Glomerular visceral epithelial cell (primary cell): Measurements from ENCODE around the gene ZCCHC7.

Experiments
- DNase-seq: peaks from one replicate; pipeline ENCODE4 v3.0.0-alpha.2; 2016; ENCODE audit errors: extremely low spot score

ZCCHC7 gene

DNA sequence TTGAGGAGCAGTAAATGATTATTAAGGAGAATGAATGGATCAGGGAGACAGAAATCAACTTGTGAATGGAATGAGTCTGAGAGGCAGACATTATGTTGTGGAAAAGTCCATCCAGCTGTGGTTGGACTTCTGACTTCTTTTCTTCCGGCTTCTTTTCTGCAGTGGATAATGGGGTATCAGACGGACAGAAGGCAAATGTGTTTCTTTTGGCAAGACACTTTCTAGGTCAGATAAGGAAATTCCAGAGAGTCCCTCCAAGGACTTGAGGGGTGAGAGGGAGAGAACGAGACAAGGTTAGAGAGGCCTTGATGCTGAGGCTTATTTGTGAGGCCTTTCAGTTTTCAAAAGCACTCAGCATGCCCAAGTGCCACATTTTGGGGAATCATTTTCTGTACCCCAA lies 285.0 kb downstream of the ZCCHC7 start:
- DNase-seq, result no peak

DNA sequence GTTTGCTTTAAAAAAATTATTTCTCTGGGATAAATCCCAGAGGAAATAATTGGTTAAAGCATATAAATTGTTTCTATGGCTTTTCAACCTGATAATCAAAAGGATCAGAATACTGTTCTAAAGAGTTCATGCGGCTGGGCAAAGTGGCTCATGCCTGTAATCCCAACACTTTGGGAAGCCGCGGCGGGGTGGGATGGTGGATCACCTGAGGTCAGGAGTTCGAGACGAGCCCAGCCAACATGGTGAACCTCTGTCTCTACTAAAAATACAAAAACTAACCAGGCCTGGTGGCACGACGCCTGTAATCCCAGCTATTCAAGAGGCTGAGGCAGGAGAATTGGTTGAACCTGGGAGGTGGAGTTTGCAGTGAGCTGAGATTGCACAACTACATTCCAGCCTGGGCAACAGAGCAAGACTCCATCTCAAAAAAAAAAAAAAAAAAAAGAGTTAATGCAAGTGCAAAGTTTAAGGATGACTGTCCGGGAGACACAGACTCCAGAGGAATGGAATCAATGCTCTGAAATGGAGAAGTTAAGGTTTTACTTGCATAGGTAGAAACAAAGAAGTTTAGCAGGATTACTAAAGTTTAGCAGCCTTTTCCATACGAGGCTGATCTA lies 285.5 kb downstream of the ZCCHC7 start:
- no peak for DNase-seq

DNA sequence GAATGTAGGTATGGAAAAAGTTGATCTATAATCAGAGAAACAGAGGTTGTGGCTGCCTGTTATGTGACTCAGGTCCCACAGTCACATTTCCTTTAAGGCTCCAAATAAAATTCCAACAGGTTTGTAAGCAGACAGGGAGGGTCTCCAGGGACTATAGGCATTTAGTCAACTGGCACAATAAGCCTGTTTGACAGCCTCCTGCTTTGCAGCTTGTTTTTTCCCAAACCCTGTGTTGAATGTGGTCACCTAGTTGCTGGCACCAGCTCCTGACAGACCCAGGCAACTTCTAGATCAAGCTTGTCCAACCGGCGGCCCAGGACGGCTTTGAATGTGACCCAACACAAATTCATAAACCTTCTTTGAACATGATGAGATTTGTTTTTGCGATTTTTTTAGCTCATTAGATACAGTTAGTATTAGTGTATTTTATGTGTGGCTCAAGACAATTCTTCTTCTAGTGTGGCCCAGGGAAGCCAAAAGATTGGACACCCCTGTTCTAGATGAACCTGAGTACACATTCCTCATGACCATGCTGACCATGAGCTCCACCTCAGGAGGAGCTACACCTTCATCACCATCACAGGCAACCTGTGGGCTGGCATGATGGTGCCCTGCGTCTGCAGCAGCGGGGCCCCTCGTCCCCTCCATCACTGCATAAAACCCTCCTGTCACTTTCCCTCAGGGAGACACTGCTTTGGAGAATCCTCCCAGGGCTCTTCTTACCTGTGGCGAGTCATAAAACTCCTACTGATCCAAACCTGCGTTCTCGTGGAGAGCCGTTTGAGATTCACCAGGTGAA lies 286.4 kb downstream of the ZCCHC7 start:
- DNase-seq, result no peak

DNA sequence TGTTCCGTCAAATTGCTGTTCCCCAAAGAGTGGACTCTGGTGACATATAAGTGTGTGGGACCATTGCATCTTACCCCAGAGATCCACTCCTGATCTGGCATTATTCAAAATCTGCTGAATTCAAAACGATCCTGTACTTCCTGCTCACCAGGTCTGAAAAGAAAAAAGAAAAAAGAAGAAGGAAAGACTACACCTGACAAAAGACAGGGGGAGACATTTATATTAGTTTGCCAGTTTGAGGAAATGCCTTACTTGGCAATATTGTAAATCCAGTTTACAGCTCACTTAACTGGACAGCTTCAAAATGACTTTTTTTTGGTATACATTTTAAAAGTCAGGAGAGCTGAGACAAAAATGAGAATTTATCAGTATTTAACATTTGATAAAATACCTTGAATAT lies 287.1 kb downstream of the ZCCHC7 start:
- DNase-seq, result no peak
